IPS DF 6.9 (cell line): ENCODE data around the gene TMEM248.

Source experiments
- DNase-seq: peaks from one replicate; pipeline ENCODE4 v3.0.0-alpha.2; 2013; ENCODE audit warnings: low read depth, low spot score
- H3K27ac ChIP-seq: one replicate; pipeline ENCODE4 v1.5.1; 2013; ENCODE audit warnings: low read length, control low read depth
- H3K27me3 ChIP-seq: 2 replicates; pipeline ENCODE4 v1.6.1; 2013; ENCODE audit warnings: mild to moderate bottlenecking, low read length; ENCODE audit not compliant: control insufficient read depth, insufficient read depth
- H3K36me3 ChIP-seq: 2 replicates; pipeline ENCODE4 v1.6.1; 2013; ENCODE audit warnings: low read length; ENCODE audit not compliant: control insufficient read depth, insufficient read depth
- H3K4me1 ChIP-seq: 2 replicates; pipeline ENCODE4 v1.6.1; 2013; ENCODE audit warnings: low read length; ENCODE audit not compliant: control insufficient read depth, insufficient read depth
- H3K4me3 ChIP-seq: 2 replicates; pipeline ENCODE4 v1.5.1; 2013; ENCODE audit warnings: mild to moderate bottlenecking, low read length
- H3K9me3 ChIP-seq: 2 replicates; pipeline ENCODE4 v1.6.1; 2013; ENCODE audit warnings: low read length, inconsistent platforms; ENCODE audit not compliant: control insufficient read depth, insufficient read depth
- WGBS: extraction: QIAGEN DNeasy Blood & Tissue Kit; methylation state at CpG from one replicate; pipeline ENCODE4 v1.1.7; 2013; ENCODE audit warnings: mixed read lengths, missing lambda C conversion rate; ENCODE audit not compliant: insufficient read length, insufficient coverage; 5-methylcytosine and 5-hydroxymethylcytosine counted together

Gene TMEM248

DNA sequence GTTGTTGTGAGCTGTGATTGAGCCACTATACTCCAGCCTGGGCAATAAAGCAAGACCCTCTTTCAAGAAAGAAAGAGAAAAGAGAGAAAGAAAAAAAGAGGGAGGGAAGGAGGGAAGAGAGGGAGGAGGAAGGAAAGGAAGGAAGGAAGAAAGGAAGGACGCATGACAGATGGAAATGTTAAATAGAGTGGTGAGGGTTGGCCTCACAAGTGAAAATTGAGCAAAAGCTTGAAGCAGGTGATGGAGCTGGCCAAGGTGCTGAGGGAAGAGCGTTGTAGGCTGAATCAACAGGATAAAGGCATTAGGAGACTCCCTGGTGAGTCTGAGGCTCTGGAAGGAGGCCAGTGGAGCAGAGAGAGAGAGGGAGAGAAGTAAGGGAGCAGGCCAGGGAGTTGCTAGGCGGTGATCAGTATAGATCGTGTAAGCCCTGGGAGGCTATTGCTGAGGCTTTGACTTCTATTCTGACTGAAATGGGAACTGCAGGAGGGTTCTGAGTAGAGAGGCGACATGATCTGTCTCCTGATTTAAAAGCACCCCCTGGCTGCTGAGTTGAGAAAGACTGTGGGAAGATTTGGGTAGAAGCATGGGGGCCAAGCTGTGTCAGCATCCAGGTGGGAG is 26.5 kb upstream of the TMEM248 start:
- Histone ChIP-seq H3K9me3 (no peaks in the 10 kb centered on the region), H3K27ac (no peak overlapping the region), H3K4me1 (no peaks in the 10 kb centered on the region; the same call in 1 of the 2 replicates), H3K36me3 (no peaks in the 10 kb centered on the region), H3K27me3 (no peaks in the 10 kb centered on the region), H3K4me3 (no peak overlapping the region)
- whole genome bisulfite sequencing: no CpG with 5 or more reads among the region's 5 CpGs
- peak; percentile 18 for DNase-seq

DNA sequence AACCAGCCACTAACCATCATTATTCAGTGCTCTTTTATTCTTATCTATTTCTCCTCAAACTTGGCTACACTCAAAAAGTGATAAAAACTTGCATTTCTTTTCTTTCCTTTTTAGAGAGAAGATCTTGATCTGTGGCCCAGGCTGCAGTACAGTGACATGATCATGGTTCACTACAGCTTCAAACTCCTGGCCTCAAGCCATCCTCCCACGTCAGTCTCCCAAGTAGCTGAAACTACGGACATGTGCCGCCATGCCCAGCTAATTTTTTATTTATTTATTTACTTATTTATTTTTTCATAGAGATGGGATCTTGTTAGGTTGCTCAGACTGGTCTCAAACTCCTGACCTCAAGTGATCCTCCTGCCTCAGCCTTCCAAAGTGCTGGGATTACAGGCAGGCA is 24.6 kb upstream of the TMEM248 start:
- WGBS: no CpG with 5 or more reads among the region's 3 CpGs

DNA sequence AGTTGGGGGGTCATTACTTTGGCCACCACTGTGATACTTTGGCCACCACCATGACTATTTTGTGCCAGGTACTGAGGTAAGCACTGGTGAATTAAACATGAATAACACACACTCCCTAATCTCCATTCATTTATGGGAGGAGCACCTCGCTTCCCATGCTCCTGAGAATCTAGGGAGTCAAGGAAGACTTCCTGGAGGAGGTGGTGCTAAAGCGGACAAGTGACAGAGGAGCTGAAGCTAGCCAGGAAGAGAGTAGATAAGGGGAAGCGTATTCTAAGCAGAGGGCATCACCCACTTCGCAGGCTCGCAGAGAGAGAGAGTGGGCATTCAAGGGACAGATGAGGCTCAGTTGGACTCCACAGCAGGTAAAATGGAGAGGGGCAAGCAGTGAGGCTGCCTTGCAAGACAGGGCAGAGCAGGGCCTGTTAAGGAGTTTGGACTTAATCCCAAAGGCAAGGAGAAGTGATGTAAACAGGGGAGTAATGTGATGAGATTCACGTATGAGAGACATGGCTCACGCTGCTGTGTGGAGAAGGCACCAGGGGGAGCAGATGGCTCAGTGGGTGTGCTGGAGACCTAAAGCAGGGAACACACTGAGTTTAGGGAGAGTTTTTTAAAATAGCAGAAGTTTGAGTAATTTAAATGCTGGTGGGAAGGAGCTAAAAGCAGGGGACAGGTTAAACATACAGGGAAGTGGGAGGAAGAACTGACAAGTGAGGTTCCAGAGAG is 21.3 kb upstream of the TMEM248 start:
- Histone ChIP-seq H3K4me3 (no peak overlapping the region), H3K27ac (no peak overlapping the region), H3K27me3 (no peaks in the 10 kb centered on the region), H3K4me1 (no peaks in the 10 kb centered on the region; the same call in 1 of the 2 replicates), H3K9me3 (no peaks in the 10 kb centered on the region), H3K36me3 (no peaks in the 10 kb centered on the region)
- DNase-seq: no peak
- WGBS: no CpG with 5 or more reads among the region's 7 CpGs

More for the DNA sequence above, 24.6 kb upstream of the TMEM248 start:
- Histone ChIP-seq H3K27me3 (no peaks in the 10 kb centered on the region), H3K4me1 (no peaks in the 10 kb centered on the region; the same call in 1 of the 2 replicates), H3K27ac (no peak overlapping the region), H3K9me3 (no peaks in the 10 kb centered on the region), H3K36me3 (no peaks in the 10 kb centered on the region), H3K4me3 (no peak overlapping the region)
- DNase-seq: no peak

DNA sequence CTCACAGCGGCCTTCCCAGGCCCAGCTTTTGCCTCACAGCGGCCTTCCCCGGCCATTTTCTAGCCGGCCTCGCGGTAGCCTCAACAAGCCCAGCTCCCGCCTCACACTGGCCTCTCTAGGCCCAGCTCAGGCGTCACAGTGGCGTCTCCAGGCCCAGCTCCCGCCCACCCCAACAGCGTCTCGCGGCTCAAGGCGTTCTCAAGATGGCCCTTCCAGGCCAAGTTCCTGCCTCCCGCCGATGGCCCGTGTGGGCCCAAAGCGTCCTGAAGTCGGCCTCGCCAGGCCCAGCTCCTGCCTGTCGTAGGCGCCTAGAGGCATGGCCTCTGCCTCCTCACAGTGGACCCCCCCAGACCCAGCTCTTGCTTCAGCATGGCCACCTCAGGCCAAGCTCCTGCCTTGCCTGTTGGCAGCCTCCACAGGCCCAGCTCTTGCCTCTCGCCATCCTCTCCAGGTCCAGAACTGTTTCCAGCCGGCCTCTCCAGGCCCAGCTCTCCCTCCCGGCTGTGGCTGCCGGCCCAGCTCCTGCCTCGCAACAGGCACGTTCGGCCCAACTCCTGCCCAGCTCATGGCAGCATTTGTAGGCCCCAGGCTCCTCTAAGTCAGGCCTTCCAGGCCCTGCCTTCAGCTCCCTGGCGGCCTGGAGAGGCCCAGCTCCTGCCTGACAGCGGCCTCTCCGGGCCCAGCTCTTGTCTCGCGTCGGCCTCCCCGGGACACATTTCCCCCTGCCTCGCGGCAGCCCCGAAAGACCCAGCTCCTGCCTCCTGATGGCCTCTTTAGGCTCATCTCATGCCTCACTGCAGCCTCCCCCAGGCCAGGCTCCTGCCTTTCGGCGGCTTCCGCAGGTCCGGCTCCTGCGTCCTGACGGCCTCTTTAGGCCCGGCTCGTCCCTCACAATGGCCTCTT is 18.8 kb upstream of the TMEM248 start:
- DNase-seq: no peak
- Histone ChIP-seq H3K9me3 (no peaks in the 10 kb centered on the region), H3K27me3 (no peaks in the 10 kb centered on the region), H3K4me1 (no peaks in the 10 kb centered on the region), H3K27ac (no peak overlapping the region), H3K4me3 (no peak overlapping the region), H3K36me3 (no peaks in the 10 kb centered on the region)
- no CpG with 5 or more reads among the region's 47 CpGs for WGBS

DNA sequence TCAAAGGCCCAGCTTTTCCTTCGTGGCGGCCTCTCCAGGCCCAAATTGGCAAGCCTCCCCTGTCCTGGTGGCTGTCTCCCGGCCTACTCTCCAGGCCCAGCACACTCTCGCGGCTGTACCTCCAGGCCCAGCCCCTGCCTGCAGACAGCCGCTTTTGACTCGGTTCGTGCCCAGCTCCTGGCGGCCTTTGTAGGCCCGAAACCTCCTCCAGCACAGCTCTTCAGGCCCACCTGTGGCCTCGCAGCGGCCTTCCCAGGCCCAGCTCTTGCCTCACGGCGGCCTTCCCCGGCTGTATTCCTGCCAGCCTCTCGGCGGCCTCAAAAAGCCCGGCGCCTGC is 18.2 kb upstream of the TMEM248 start:
- H3K36me3 ChIP-seq: no peaks in the 10 kb centered on the region
- no peaks in the 10 kb centered on the region for H3K27me3 ChIP-seq
- WGBS: no CpG with 5 or more reads among the region's 19 CpGs
- H3K4me1 ChIP-seq: no peaks in the 10 kb centered on the region
- DNase-seq: no peak
- no peak overlapping the region for H3K27ac ChIP-seq
- no peak overlapping the region for H3K4me3 ChIP-seq
- H3K9me3 ChIP-seq: no peaks in the 10 kb centered on the region

DNA sequence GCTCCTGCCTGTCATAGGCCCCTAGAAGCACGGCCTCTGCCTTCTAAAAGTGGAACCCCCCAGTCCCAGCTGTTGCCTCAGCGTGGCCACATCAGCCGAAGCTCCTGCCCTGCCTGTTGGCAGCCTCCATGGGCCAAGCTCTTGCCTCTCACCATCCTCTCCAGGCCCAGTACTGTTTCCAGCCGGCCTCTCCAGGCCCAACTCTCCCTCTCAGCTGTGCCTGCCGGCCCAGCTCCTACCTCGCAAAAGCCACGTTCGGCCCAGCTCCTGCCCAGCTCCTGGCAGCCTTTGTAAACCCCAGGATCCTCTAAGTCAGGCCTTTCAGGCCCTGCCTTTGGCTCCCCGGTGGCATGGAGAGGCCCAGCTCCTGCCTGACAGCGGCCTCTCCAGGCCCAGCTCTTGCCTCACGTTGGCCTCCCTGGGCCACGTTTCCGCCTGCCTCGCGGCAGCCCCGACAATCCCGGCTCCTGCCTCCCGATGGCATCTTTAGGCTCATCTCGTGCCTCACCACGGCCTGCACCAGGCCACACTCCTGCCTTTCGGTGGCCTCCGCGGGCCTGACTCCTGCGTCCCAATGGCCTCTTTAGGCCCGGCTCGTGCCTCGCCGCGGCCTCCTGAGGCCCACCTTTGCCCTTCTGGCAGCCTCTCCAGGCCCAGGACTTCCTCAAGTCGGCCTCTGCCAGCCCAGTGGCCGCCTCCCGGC is 17.5 kb upstream of the TMEM248 start:
- Histone ChIP-seq H3K4me3 (no peak overlapping the region), H3K36me3 (no peaks in the 10 kb centered on the region), H3K27ac (no peak overlapping the region), H3K9me3 (no peaks in the 10 kb centered on the region), H3K4me1 (no peaks in the 10 kb centered on the region), H3K27me3 (no peaks in the 10 kb centered on the region)
- no CpG with 5 or more reads among the region's 32 CpGs for WGBS
- DNase-seq: no peak

DNA sequence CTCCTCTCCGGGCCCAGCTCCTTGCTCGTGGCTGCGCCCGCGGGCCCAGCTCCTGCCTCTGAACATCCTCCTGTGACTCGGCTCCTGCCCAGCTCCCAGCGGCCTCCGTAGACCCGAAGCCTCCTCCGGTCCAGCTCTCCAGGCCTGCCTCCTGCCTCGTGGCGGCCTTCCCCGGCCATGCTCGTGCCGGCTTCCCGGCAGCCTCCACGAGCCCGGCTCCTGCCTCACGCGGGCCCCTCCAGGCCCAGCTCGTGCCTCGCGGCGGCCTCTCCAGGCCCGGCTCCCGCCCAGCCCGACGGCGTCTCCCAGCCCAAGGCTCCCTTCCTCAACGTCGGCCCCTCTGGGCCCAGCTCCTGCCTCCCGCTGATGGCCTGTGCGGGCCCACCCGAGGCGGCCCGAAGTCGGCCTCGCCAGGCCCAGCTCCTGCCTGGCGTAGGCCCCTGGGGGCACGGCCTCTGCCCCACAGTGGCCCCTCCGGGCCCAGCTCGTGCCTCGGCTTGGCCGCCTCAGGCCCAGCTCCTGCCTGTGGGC is 16.9 kb upstream of the TMEM248 start:
- H3K27ac ChIP-seq: no peak overlapping the region
- H3K36me3 ChIP-seq: no peaks in the 10 kb centered on the region
- H3K4me1 ChIP-seq: no peaks in the 10 kb centered on the region
- H3K4me3 ChIP-seq: no peak overlapping the region
- WGBS: no CpG with 5 or more reads among the region's 44 CpGs
- no peak for DNase-seq
- no peaks in the 10 kb centered on the region for H3K27me3 ChIP-seq
- no peaks in the 10 kb centered on the region for H3K9me3 ChIP-seq

DNA sequence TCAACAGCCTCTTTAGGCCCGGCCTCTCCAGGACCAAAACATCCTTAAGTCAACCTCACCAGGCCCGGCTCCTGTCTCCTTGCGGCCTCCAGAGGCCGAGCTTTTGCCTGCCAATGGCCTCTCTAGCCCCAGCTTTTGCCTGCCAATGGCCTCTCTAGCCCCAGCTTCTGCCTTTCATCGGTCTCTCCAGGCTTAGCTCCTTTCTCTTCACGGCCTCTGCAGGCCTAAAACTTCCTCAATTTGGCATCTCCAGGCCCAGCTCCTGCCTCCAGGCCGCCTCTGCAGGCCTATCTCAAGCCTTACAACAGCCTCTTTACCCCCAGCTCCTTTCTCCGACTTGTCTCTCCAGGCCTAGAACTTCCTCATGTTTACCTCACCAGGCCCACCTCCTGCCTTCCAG is 15.7 kb upstream of the TMEM248 start:
- no peaks in the 10 kb centered on the region for H3K27me3 ChIP-seq
- DNase-seq: no peak
- no CpG with 5 or more reads among the region's 8 CpGs for WGBS
- no peak overlapping the region for H3K4me3 ChIP-seq
- H3K36me3 ChIP-seq: no peaks in the 10 kb centered on the region
- no peaks in the 10 kb centered on the region for H3K9me3 ChIP-seq
- no peaks in the 10 kb centered on the region for H3K4me1 ChIP-seq
- no peak overlapping the region for H3K27ac ChIP-seq

DNA sequence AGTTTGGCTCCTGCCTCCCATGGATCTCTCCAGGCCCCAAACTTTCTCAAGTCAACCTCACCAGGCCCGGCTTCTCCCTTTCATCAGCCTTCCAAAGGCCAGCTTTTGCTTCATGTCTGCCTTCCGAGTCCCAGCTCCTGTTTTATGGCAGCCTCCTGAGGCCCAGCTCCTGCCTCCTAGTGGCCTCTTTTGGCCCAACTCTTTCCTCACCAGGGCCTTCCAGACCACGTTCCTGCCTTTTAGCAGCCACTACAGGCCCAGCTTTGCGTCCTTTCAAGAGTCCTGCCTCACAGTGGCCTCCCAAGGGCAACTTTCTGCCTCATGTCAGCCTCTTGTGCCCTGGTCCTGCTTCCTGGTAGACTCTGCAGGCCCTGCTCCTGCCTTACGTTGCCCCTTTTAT is 15.3 kb upstream of the TMEM248 start:
- H3K27me3 ChIP-seq: no peaks in the 10 kb centered on the region
- no peaks in the 10 kb centered on the region for H3K36me3 ChIP-seq
- no peak overlapping the region for H3K27ac ChIP-seq
- no CpG with 5 or more reads among the region's 5 CpGs for WGBS
- H3K4me1 ChIP-seq: no peaks in the 10 kb centered on the region
- no peak overlapping the region for H3K4me3 ChIP-seq
- no peaks in the 10 kb centered on the region for H3K9me3 ChIP-seq
- DNase-seq: no peak

DNA sequence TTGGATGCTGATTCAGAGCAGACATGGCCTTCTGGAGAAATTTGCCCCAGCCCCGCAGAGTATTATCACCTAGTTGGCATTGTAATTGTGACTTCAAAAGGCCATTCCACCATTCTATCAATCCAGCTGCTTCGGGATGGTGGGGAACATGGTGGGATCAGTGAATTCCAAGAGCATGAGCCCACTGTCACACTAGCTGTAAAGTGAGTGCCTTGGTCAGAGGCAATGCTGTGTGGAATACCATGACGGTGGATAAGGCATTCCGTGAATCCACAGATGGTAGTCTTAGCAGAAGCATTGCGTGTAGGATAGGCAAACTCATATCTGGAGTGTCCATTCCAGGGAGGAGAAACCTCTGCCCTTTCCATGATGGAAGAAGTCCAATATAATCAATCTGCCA is 13.3 kb upstream of the TMEM248 start:
- Histone ChIP-seq H3K27ac (no peak overlapping the region), H3K4me1 (no peaks in the 10 kb centered on the region), H3K4me3 (no peak overlapping the region), H3K36me3 (no peaks in the 10 kb centered on the region), H3K27me3 (no peaks in the 10 kb centered on the region), H3K9me3 (no peaks in the 10 kb centered on the region)
- WGBS: no CpG with 5 or more reads among the region's 5 CpGs
- no peak for DNase-seq
